H1 (cell line): Measurements from ENCODE around the gene TMEM243. TPM values are rescaled to one million over a fixed set of nuclear protein-coding genes. Genes with fewer than 3 reads are reported as not detected.
"Not testable (repeated sequence)": the region's sequence is repeated elsewhere in the genome, so short reads cannot be mapped to it uniquely, and the experiment has no call there.

Source experiments
- CTCF ChIA-PET: fragments of 300-600 bp; sonication (Branson Sonifier 250); formaldehyde crosslinking; loops from one replicate; lab custom pipeline; 2021; ENCODE audit not compliant: partially characterized antibody; lab: Charles Lee
- POLR2A ChIA-PET: fragments of 300-600 bp; sonication (Branson Sonifier 250); formaldehyde crosslinking; loops from one replicate; lab custom pipeline; 2021; ENCODE audit warnings: inconsistent platforms; ENCODE audit not compliant: partially characterized antibody; lab: Charles Lee
- DNase-seq, 2 experiments: peaks; one replicate each; pipeline versions ENCODE4 v3.0.0 to v3.0.0-alpha.2; 2010 to 2022; ENCODE audit warnings: low spot score in 2 of 2, low read depth in 1 of 2, mixed read lengths in 1 of 2
- FAIRE-seq: peaks from 2 replicates; lab custom pipeline; 2011; peaks lifted over from hg19 to GRCh38; lab: Jason Lieb, UNC
- H2AFZ ChIP-seq: 2 replicates; pipeline ENCODE4 v1.8.1; 2012; ENCODE audit warnings: low read length, inconsistent platforms
- H2AK5ac ChIP-seq: 2 replicates; pipeline ENCODE4 v1.6.1; 2013; ENCODE audit warnings: low read depth, low read length
- H2BK120ac ChIP-seq: replicated peaks from 2 replicates; pipeline ENCODE3; 2013; ENCODE audit warnings: low read depth, low read length, inconsistent platforms
- H2BK12ac ChIP-seq: 2 replicates; pipeline ENCODE4 v1.6.1; 2013; ENCODE audit warnings: low read depth, low read length
- H2BK15ac ChIP-seq: 2 replicates; pipeline ENCODE4 v1.6.1; 2013; ENCODE audit warnings: low read length
- H2BK20ac ChIP-seq: 2 replicates; pipeline ENCODE4 v1.6.1; 2013; ENCODE audit warnings: low read length
- H2BK5ac ChIP-seq: 2 replicates; pipeline ENCODE4 v1.6.1; 2013; ENCODE audit warnings: low read depth, low read length
- H3K14ac ChIP-seq: 2 replicates; pipeline ENCODE4 v1.6.1; 2013; ENCODE audit warnings: inconsistent platforms; ENCODE audit not compliant: insufficient read length
- H3K18ac ChIP-seq: 2 replicates; pipeline ENCODE4 v1.6.1; 2013; ENCODE audit warnings: low read length; ENCODE audit errors: extremely low read depth
- H3K23ac ChIP-seq: 2 replicates; pipeline ENCODE4 v1.6.1; 2013; ENCODE audit warnings: inconsistent platforms; ENCODE audit not compliant: insufficient read length
- H3K23me2 ChIP-seq: 2 replicates; pipeline ENCODE4 v1.6.1; 2013; ENCODE audit warnings: low read depth, low read length
- H3K27ac ChIP-seq: 2 replicates; pipeline ENCODE4 v1.6.1; 2011; ENCODE audit warnings: low read depth, low read length, inconsistent platforms
- H3K27me3 ChIP-seq, 4 experiments: replicated peaks in 1 of 4; 1 replicate in 1 of 4; 2 replicates in 3 of 4; pipeline versions ENCODE4 v1.6.1 to v1.8.1; 2011 to 2013; ENCODE audit warnings: low read length in 3 of 4, mild to moderate bottlenecking in 3 of 4, inconsistent platforms in 2 of 4, mixed read lengths in 2 of 4, moderate library complexity in 1 of 4; ENCODE audit not compliant: control insufficient read depth in 3 of 4, insufficient read depth in 3 of 4; ENCODE audit errors: extremely low read depth in 1 of 4
- H3K36me3 ChIP-seq, 4 experiments: 2 replicates each; pipeline versions ENCODE4 v1.6.1 to v1.8.1; 2011 to 2013; ENCODE audit warnings: mild to moderate bottlenecking in 4 of 4, low read length in 3 of 4, moderate library complexity in 2 of 4, control low read depth in 1 of 4, inconsistent platforms in 1 of 4; ENCODE audit not compliant: insufficient read depth in 4 of 4, control insufficient read depth in 2 of 4
- H3K4ac ChIP-seq: replicated peaks from 2 replicates; pipeline ENCODE3; 2013; ENCODE audit warnings: low read length, low read depth, mixed read lengths, inconsistent platforms; ENCODE audit not compliant: insufficient read length
- H3K4me1 ChIP-seq, 4 experiments: replicated peaks in 1 of 4; 1 replicate in 1 of 4; 2 replicates in 3 of 4; pipeline versions ENCODE4 v1.6.1 to v1.8.1; 2011 to 2013; ENCODE audit warnings: low read length in 3 of 4, inconsistent platforms in 2 of 4, mixed read lengths in 1 of 4; ENCODE audit not compliant: insufficient read depth in 4 of 4, control insufficient read depth in 3 of 4
- H3K4me2 ChIP-seq, 2 experiments: 2 replicates each; pipeline versions ENCODE4 v1.6.1 to v1.8.1; 2011 to 2013; ENCODE audit warnings: low read depth in 2 of 2, low read length in 2 of 2, control low read depth in 1 of 2, inconsistent platforms in 1 of 2, mild to moderate bottlenecking in 1 of 2; ENCODE audit not compliant: insufficient read depth in 1 of 2
- H3K4me3 ChIP-seq, 4 experiments: fragments of 200-600, 300-600 bp in 1 of 4; sonication (generic), shearing (Covaris generic), sonication (Bioruptor Twin) in 1 of 4; 2 replicates each; pipeline versions ENCODE4 v1.5.1 to v1.8.1; 2011 to 2016; ENCODE audit warnings: low read length in 4 of 4, low read depth in 3 of 4, control low read depth in 2 of 4, inconsistent platforms in 2 of 4, mild to moderate bottlenecking in 2 of 4, mixed read lengths in 1 of 4, moderate library complexity in 1 of 4; ENCODE audit not compliant: insufficient read depth in 2 of 4; ENCODE audit errors: extremely low read depth in 1 of 4
- H3K56ac ChIP-seq: replicated peaks from 2 replicates; pipeline ENCODE3; 2013; ENCODE audit warnings: low read depth, mild to moderate bottlenecking, mixed read lengths, low read length, inconsistent platforms; ENCODE audit not compliant: insufficient read length
- H3K79me1 ChIP-seq: 2 replicates; pipeline ENCODE4 v1.6.1; 2013; ENCODE audit warnings: low read depth, low read length, control low read depth
- H3K79me2 ChIP-seq, 2 experiments: 2 replicates each; pipeline versions ENCODE4 v1.6.1 to v1.8.1; 2012 to 2013; ENCODE audit warnings: low read length in 2 of 2, mild to moderate bottlenecking in 2 of 2, inconsistent platforms in 1 of 2; ENCODE audit not compliant: insufficient read depth in 2 of 2, control insufficient read depth in 1 of 2
- H3K9ac ChIP-seq, 4 experiments: replicated peaks in 1 of 4; 1 replicate in 1 of 4; 2 replicates in 3 of 4; pipeline versions ENCODE4 v1.6.1 to v1.8.1; 2011 to 2013; ENCODE audit warnings: low read depth in 3 of 4, low read length in 3 of 4, control low read depth in 2 of 4, mild to moderate bottlenecking in 2 of 4, moderate library complexity in 2 of 4, inconsistent platforms in 1 of 4; ENCODE audit errors: extremely low read depth in 1 of 4
- H3K9me3 ChIP-seq, 2 experiments: 2 replicates each; pipeline versions ENCODE4 v1.6.1 to v1.8.1; 2012 to 2013; ENCODE audit warnings: mild to moderate bottlenecking in 2 of 2, moderate library complexity in 2 of 2, control low read depth in 1 of 2, inconsistent platforms in 1 of 2, low read depth in 1 of 2, low read length in 1 of 2, mixed read lengths in 1 of 2; ENCODE audit not compliant: insufficient read depth in 2 of 2
- H4K20me1 ChIP-seq, 2 experiments: replicated peaks in 1 of 2; 2 replicates each; pipeline versions ENCODE3 to v1.8.1; 2011 to 2013; ENCODE audit warnings: inconsistent platforms in 2 of 2, low read length in 2 of 2, mild to moderate bottlenecking in 1 of 2; ENCODE audit not compliant: insufficient read depth in 2 of 2, control insufficient read depth in 1 of 2
- H4K5ac ChIP-seq: 2 replicates; pipeline ENCODE4 v1.6.1; 2013; ENCODE audit warnings: low read length, low read depth, mixed read lengths, inconsistent platforms; ENCODE audit not compliant: insufficient read length
- H4K8ac ChIP-seq: 2 replicates; pipeline ENCODE4 v1.8.0; 2013; ENCODE audit warnings: mild to moderate bottlenecking, moderate library complexity, low read length, inconsistent platforms; ENCODE audit not compliant: insufficient read depth; ENCODE audit errors: extremely low read depth
- H4K91ac ChIP-seq: replicated peaks from 2 replicates; pipeline ENCODE3; 2013; ENCODE audit warnings: low read length, mixed read lengths, inconsistent platforms; ENCODE audit not compliant: insufficient read length
- WGBS, 2 experiments: shearing (Covaris generic) in 1 of 2; methylation state at CpG; one replicate each; pipeline versions ENCODE4 v1.1.6 to v1.1.7; 2013 to 2015; ENCODE audit warnings: low lambda C conversion rate in 2 of 2, mixed read lengths in 2 of 2, inconsistent platforms in 1 of 2, low coverage in 1 of 2, missing lambda C conversion rate in 1 of 2; ENCODE audit not compliant: insufficient replicate concordance in 2 of 2, insufficient coverage in 1 of 2, insufficient read length in 1 of 2; ENCODE audit errors: extremely low coverage in 1 of 2, missing lambda C conversion rate in 1 of 2; 5-methylcytosine and 5-hydroxymethylcytosine counted together
- polyA plus RNA-seq, 7 experiments: library from polyadenylated mRNA; depleted of rRNA in 3 of 7; stranded (reverse) in 5 of 7; unstranded in 2 of 7; fragments of >200 nt in 5 of 7; fragments of 200-250 nt in 2 of 7; gene quantifications; 1 replicate in 5 of 7; 2 replicates in 1 of 7; 4 replicates in 1 of 7; pipeline versions ENCODE4 v1.2.1 to v1.2.3, GENCODE V29; 2011 to 2013; ENCODE audit warnings: missing spikeins in 2 of 7, mixed read lengths in 2 of 7
- total RNA-seq: library from RNA; stranded (reverse); fragmentation: NEBNext Ultra II Directional; extraction: Animal tissue kit (Norgen Biotek cat#: 25700); gene quantifications from 2 replicates; pipeline ENCODE4 v1.2.1, GENCODE V29; 2021

TMEM243 gene
- total and polyA plus RNA-seq, 2 of the 8 experiments (the other 6 are each of a cell fraction or from before 2014, with no cell fraction given) = 23.7 to 27.6 TPM

GRCh38 chr7:87205701-87206100 lies 13.8 kb downstream of the TMEM243 start:
- H2BK12ac ChIP-seq, H3K9ac ChIP-seq, H2AFZ ChIP-seq, H4K8ac ChIP-seq, H3K23me2 ChIP-seq, H2AK5ac ChIP-seq, H2BK120ac ChIP-seq, H3K4ac ChIP-seq, H3K27ac ChIP-seq, POLR2A ChIA-PET, H3K23ac ChIP-seq, H3K56ac ChIP-seq, H2BK5ac ChIP-seq, H3K4me3 ChIP-seq, H3K14ac ChIP-seq, H3K79me1 ChIP-seq, H4K5ac ChIP-seq, H2BK20ac ChIP-seq, H3K4me1 ChIP-seq, H3K4me2 ChIP-seq, H4K20me1 ChIP-seq, DNase-seq, H4K91ac ChIP-seq, FAIRE-seq, H3K18ac ChIP-seq, H2BK15ac ChIP-seq, CTCF ChIA-PET, H3K27me3 ChIP-seq: not testable (repeated sequence)
- 82% methylated on average over 3 of the region's 3 CpGs; no CpG with 5 or more reads in 1 of the 2 experiments for WGBS, 2 experiments
- H3K9me3 ChIP-seq = peaks cover 26 to 31% of the 10 kb centered on the region in 2 experiments
- H3K79me2 ChIP-seq = peaks cover 3 to 42% of the 10 kb centered on the region in 2 experiments; a peak in 2 of 4 replicates
- peaks cover 0 to 27% (median 7%) of the 10 kb centered on the region in 4 experiments; a peak in 5 of 8 replicates for H3K36me3 ChIP-seq
